ES-I3 (cell line): ENCODE measurements around the gene ZMYND10.
A peak's percentile ranks its signal among the peaks of the same experiment; 100 is the strongest.

Experiments
- H3K36me3 ChIP-seq: 2 replicates; pipeline ENCODE4 v1.6.1; 2013; ENCODE audit warnings: mild to moderate bottlenecking, low read length, control low read depth, moderate library complexity; ENCODE audit not compliant: insufficient read depth
- H3K4me1 ChIP-seq: 2 replicates; pipeline ENCODE4 v1.6.1; 2013; ENCODE audit warnings: mild to moderate bottlenecking, control low read depth, low read length; ENCODE audit not compliant: insufficient read depth
- H3K9ac ChIP-seq: 2 replicates; pipeline ENCODE4 v1.6.1; 2013; ENCODE audit warnings: low read depth, mild to moderate bottlenecking, low read length, moderate library complexity
- H3K9me3 ChIP-seq: 2 replicates; pipeline ENCODE4 v1.6.1; 2013; ENCODE audit warnings: mild to moderate bottlenecking, low read length, moderate library complexity; ENCODE audit not compliant: control insufficient read depth, insufficient read depth

ZMYND10 gene

GRCh38 chr3:50358911-50359759, 13.6 kb upstream of the ZMYND10 start, which contains the start of gene TMEM115:
TMEM115 (minus strand) TSS chr3:50359521; CDS start chr3:50359063, 458 bp downstream.
- Histone ChIP-seq H3K4me1 (peaks cover 15% of the 10 kb centered on the region; the same call in 1 of the 2 replicates), H3K36me3 (0 out of 2 replicates have a peak, but pooled peaks cover 2% of the 10 kb centered on the region)

GRCh38 chr3:50358355-50358910, 12.9 kb upstream of the ZMYND10 start:
- Histone ChIP-seq H3K36me3 (0 out of 2 replicates have a peak, but pooled peaks cover 2% of the 10 kb centered on the region), H3K9ac (peak overlapping the region; percentile 83), H3K9me3 (no peaks in the 10 kb centered on the region), H3K4me1 (peaks cover 15% of the 10 kb centered on the region; the same call in 1 of the 2 replicates)

More at GRCh38 chr3:50358911-50359759, 13.6 kb upstream of the ZMYND10 start, which contains the start of gene TMEM115:
- Histone ChIP-seq H3K9me3 (no peaks in the 10 kb centered on the region), H3K9ac (peak within 1 kb of the TSS; percentile 83)

GRCh38 chr3:50357481-50357880, 11.9 kb upstream of the ZMYND10 start:
- Histone ChIP-seq H3K9ac (no peak overlapping the region), H3K36me3 (0 out of 2 replicates have a peak, but pooled peaks cover 2% of the 10 kb centered on the region), H3K4me1 (peaks cover 15% of the 10 kb centered on the region; the same call in 1 of the 2 replicates), H3K9me3 (no peaks in the 10 kb centered on the region)

- H3K9me3 ChIP-seq, result no peaks in the 10 kb centered on the region
- H3K4me1 ChIP-seq, result peaks cover 15% of the 10 kb centered on the region; the same call in 1 of the 2 replicates
- no peak overlapping the region for H3K9ac ChIP-seq
- H3K36me3 ChIP-seq, result 0 out of 2 replicates have a peak, but pooled peaks cover 2% of the 10 kb centered on the region
Measured at GRCh38 chr3:50356553-50356952, 11.0 kb upstream of the ZMYND10 start.

- Histone ChIP-seq H3K4me1 (peaks cover 15% of the 10 kb centered on the region; the same call in 1 of the 2 replicates), H3K36me3 (0 out of 2 replicates have a peak, but pooled peaks cover 2% of the 10 kb centered on the region), H3K9me3 (no peaks in the 10 kb centered on the region), H3K9ac (no peak overlapping the region)
Measured at GRCh38 chr3:50355829-50356552, 10.5 kb upstream of the ZMYND10 start.

GRCh38 chr3:50354850-50355249, 9.3 kb upstream of the ZMYND10 start:
- 0 out of 2 replicates have a peak, but pooled peaks cover 2% of the 10 kb centered on the region for H3K36me3 ChIP-seq
- no peaks in the 10 kb centered on the region for H3K9me3 ChIP-seq
- H3K9ac ChIP-seq, result no peak overlapping the region
- H3K4me1 ChIP-seq, result peaks cover 15% of the 10 kb centered on the region; the same call in 1 of the 2 replicates

GRCh38 chr3:50354186-50354764, 8.7 kb upstream of the ZMYND10 start:
- no peak overlapping the region for H3K9ac ChIP-seq
- 0 out of 2 replicates have a peak, but pooled peaks cover 2% of the 10 kb centered on the region for H3K36me3 ChIP-seq
- peaks cover 15% of the 10 kb centered on the region; the same call in 1 of the 2 replicates for H3K4me1 ChIP-seq
- H3K9me3 ChIP-seq, result no peaks in the 10 kb centered on the region

- Histone ChIP-seq H3K9ac (no peak overlapping the region), H3K36me3 (0 out of 2 replicates have a peak, but pooled peaks cover 2% of the 10 kb centered on the region), H3K9me3 (no peaks in the 10 kb centered on the region), H3K4me1 (peaks cover 13% of the 10 kb centered on the region; the same call in 1 of the 2 replicates)
Measured at GRCh38 chr3:50353245-50354004, 7.9 kb upstream of the ZMYND10 start.

- Histone ChIP-seq H3K9ac (no peak overlapping the region), H3K9me3 (no peaks in the 10 kb centered on the region), H3K36me3 (0 out of 2 replicates have a peak, but pooled peaks cover 2% of the 10 kb centered on the region), H3K4me1 (peaks cover 8% of the 10 kb centered on the region; the same call in 1 of the 2 replicates)
Measured at GRCh38 chr3:50352781-50353180, 7.2 kb upstream of the ZMYND10 start.

- H3K9ac ChIP-seq, result peak overlapping the region; percentile 58; the same call in 1 of the 2 replicates
- no peaks in the 10 kb centered on the region for H3K36me3 ChIP-seq
- H3K4me1 ChIP-seq, result no peaks in the 10 kb centered on the region
- no peaks in the 10 kb centered on the region for H3K9me3 ChIP-seq
Measured at GRCh38 chr3:50351323-50351697, 5.8 kb upstream of the ZMYND10 start.

GRCh38 chr3:50350527-50351322, 5.2 kb upstream of the ZMYND10 start, which contains the start of the genes CYB561D2 and NPRL2:
CYB561D2 (plus strand) TSS chr3:50350862; CDS start chr3:50351434, 572 bp downstream.
NPRL2 (minus strand) TSS chr3:50350775; CDS start chr3:50350652, 123 bp downstream.
- Histone ChIP-seq H3K4me1 (no peaks in the 10 kb centered on the region), H3K36me3 (no peaks in the 10 kb centered on the region)

GRCh38 chr3:50350213-50350526, 4.6 kb upstream of the ZMYND10 start:
- Histone ChIP-seq H3K4me1 (no peaks in the 10 kb centered on the region), H3K36me3 (no peaks in the 10 kb centered on the region), H3K9ac (peak overlapping the region; percentile 58)

More at GRCh38 chr3:50350527-50351322, 5.2 kb upstream of the ZMYND10 start, which contains the start of the genes CYB561D2 and NPRL2:
- H3K9ac ChIP-seq, result peak within 1 kb of the TSS; percentile 58
- no peaks in the 10 kb centered on the region for H3K9me3 ChIP-seq

More at GRCh38 chr3:50350213-50350526, 4.6 kb upstream of the ZMYND10 start:
- H3K9me3 ChIP-seq, result no peaks in the 10 kb centered on the region
